ENCODE data around the gene PRUNE2. TPM values are rescaled to one million over a fixed set of nuclear protein-coding genes. Genes with fewer than 3 reads are reported as not detected.

The PRUNE2 gene
- total RNA-seq, 1 experiment from 2014 or later, result 0.59 TPM

- H3K4me1 ChIP-seq (ENCODE audit: control insufficient read depth in 1 of 2, insufficient read depth in 2 of 2, low read length in 2 of 2), result peaks cover 0 to 9% of the 10 kb centered on the region in 2 experiments; a peak in 1 of 4 replicates
- no peak overlapping the region for H3K4me3 ChIP-seq (replicated peaks in 1 of 2; ENCODE audit: low read depth in 1 of 2, low read length in 2 of 2)
- no peaks in the 10 kb centered on the region for H3K79me2 ChIP-seq (ENCODE audit: insufficient read depth, low read length)
- no peak for TF ChIP-seq JUND (IDR thresholded peaks at IDR 0.05)
- no peak for TF ChIP-seq ZBTB33 (IDR thresholded peaks at IDR 0.05; ENCODE audit: extremely low read depth, insufficient replicate concordance, low read length)
- no peak for TF ChIP-seq RAD21 (IDR thresholded peaks at IDR 0.05; ENCODE audit: low read depth)
- TF ChIP-seq CEBPB (IDR thresholded peaks at IDR 0.05; ENCODE audit: low read depth), result no peak
- TF ChIP-seq ZNF274 (IDR thresholded peaks at IDR 0.05; ENCODE audit: low read depth, low read length), result no peak
- TF ChIP-seq ELF1 (IDR thresholded peaks at IDR 0.05; ENCODE audit: borderline replicate concordance, low read depth), result no peak
- TF ChIP-seq TCF7L2 (IDR thresholded peaks at IDR 0.05; ENCODE audit: borderline replicate concordance, extremely low read depth, insufficient read depth, insufficient read length), result no peak
- TF ChIP-seq REST (IDR thresholded peaks at IDR 0.05; ENCODE audit: low read depth), result no peak
- TF ChIP-seq CBX3 (IDR thresholded peaks at IDR 0.05; ENCODE audit: low read depth), result no peak
- TF ChIP-seq EGR1 (IDR thresholded peaks at IDR 0.05; ENCODE audit: low read depth), result no peak
- no peak for TF ChIP-seq EZH2 (IDR thresholded peaks at IDR 0.05)
- TF ChIP-seq POLR2A (IDR thresholded peaks at IDR 0.05; ENCODE audit: borderline replicate concordance, extremely low read depth, insufficient read depth, insufficient read length), result no peak
- TF ChIP-seq SIN3A (IDR thresholded peaks at IDR 0.05; ENCODE audit: low read depth), result no peak
- TF ChIP-seq CTCF (IDR thresholded peaks at IDR 0.05 in 2 of 3, conservative IDR thresholded peaks at IDR 0.05 in 1 of 3; ENCODE audit: borderline replicate concordance in 1 of 3, insufficient read depth in 1 of 3, low read depth in 2 of 3, low read length in 2 of 3), result no peak
- no peak for TF ChIP-seq SRF (IDR thresholded peaks at IDR 0.05; ENCODE audit: low read depth)
- no peak for TF ChIP-seq SP1 (IDR thresholded peaks at IDR 0.05; ENCODE audit: low read depth)
- intact Hi-C loops (cut with micrococcal nuclease), result no loop called here
- no peaks in the 10 kb centered on the region for H3K36me3 ChIP-seq (ENCODE audit: control insufficient read depth in 1 of 2, insufficient read depth in 2 of 2, low read length in 2 of 2)
- H3K27me3 ChIP-seq (ENCODE audit: insufficient read depth, low read length), result no peaks in the 10 kb centered on the region
- no peaks in the 10 kb centered on the region for H3K9me2 ChIP-seq (ENCODE audit: insufficient read depth)
- BruUV-seq (replicated peaks), result no TSS peak
- DNase-seq (ENCODE audit: low read depth, low spot score), result no peak
- no peaks in the 10 kb centered on the region for H3K9me3 ChIP-seq (ENCODE audit: control insufficient read depth in 1 of 2, insufficient read depth in 1 of 2, low read depth in 1 of 2, low read length in 2 of 2)
- RAD21 ChIA-PET (ENCODE audit: low non-redundant PET in 1 of 2, low total read pairs in 2 of 2, uncharacterized antibody in 2 of 2, unreplicated experiment in 2 of 2), result no interaction called here
- CTCF ChIA-PET, result no interaction called here
- ATAC-seq, result no peak
- H4K20me1 ChIP-seq (ENCODE audit: insufficient read depth), result no peaks in the 10 kb centered on the region
- no peak overlapping the region for H2AFZ ChIP-seq (ENCODE audit: low read depth, low read length, poor library complexity, severe bottlenecking)
- H3K27ac ChIP-seq (ENCODE audit: low read depth, low read length), result no peak overlapping the region
- POLR2A ChIA-PET, result no interaction called here
- no peak overlapping the region for H3K4me2 ChIP-seq (ENCODE audit: low read length)
- no peak overlapping the region for H3K9ac ChIP-seq (ENCODE audit: low read length)
These were observed 42.1 kb downstream of the PRUNE2 start for GRCh38 chr9:76863832-76864231.

Measured in HCT116 (cell line).